OCI-LY1 (cell line): ENCODE results near the gene SDCCAG8.

Experiments used
- H2AFZ ChIP-seq: fragments of 200-600 bp; sonication (generic), shearing (Covaris generic); 2 replicates; pipeline ENCODE4 v1.6.0; 2014; ENCODE audit warnings: antibody characterized with exemption, mild to moderate bottlenecking, low read length
- H3F3A ChIP-seq: fragments of 200-600 bp; sonication (generic), shearing (Covaris generic); 2 replicates; pipeline ENCODE4 v1.6.0; 2014; ENCODE audit warnings: mild to moderate bottlenecking, antibody characterized with exemption, low read length, moderate library complexity; ENCODE audit not compliant: insufficient read depth
- H3K27ac ChIP-seq: fragments of 200-600 bp; sonication (generic); 2 replicates; pipeline ENCODE4 v1.5.1; 2014; ENCODE audit warnings: low read length, mixed run types, mild to moderate bottlenecking, low read depth; ENCODE audit not compliant: poor library complexity, severe bottlenecking
- H3K27me3 ChIP-seq: fragments of 200-600 bp; sonication (generic); 2 replicates; pipeline ENCODE4 v1.6.0; 2014; ENCODE audit warnings: antibody characterized with exemption, mild to moderate bottlenecking, low read length, moderate library complexity; ENCODE audit not compliant: insufficient read depth
- H3K36me3 ChIP-seq: fragments of 200-600 bp; sonication (generic); 2 replicates; pipeline ENCODE4 v1.6.1; 2014; ENCODE audit warnings: mild to moderate bottlenecking, antibody characterized with exemption, low read length, moderate library complexity, mixed read lengths; ENCODE audit not compliant: insufficient read depth
- H3K4me1 ChIP-seq: fragments of 200-600 bp; sonication (generic); 2 replicates; pipeline ENCODE4 v1.5.1; 2014; ENCODE audit warnings: mild to moderate bottlenecking, low read length, moderate library complexity; ENCODE audit not compliant: insufficient read depth, severe bottlenecking
- H3K4me2 ChIP-seq: fragments of 200-600 bp; sonication (generic), shearing (Covaris generic); 2 replicates; pipeline ENCODE4 v1.6.1; 2014; ENCODE audit warnings: low read length
- H3K4me3 ChIP-seq: fragments of 200-600 bp; sonication (generic); 2 replicates; pipeline ENCODE4 v1.5.1; 2014; ENCODE audit warnings: low read length, low read depth, mild to moderate bottlenecking, mixed read lengths; ENCODE audit not compliant: poor library complexity, severe bottlenecking
- H3K79me2 ChIP-seq: fragments of 200-600 bp; shearing (Covaris generic); 2 replicates; pipeline ENCODE4 v1.6.1; 2016; ENCODE audit warnings: mixed run types, low read length, mixed read lengths; ENCODE audit not compliant: insufficient read depth
- H3K9ac ChIP-seq: fragments of 200-600 bp; sonication (generic), shearing (Covaris generic); 2 replicates; pipeline ENCODE4 v1.6.1; 2014; ENCODE audit warnings: mild to moderate bottlenecking, low read length, mixed read lengths
- H3K9me2 ChIP-seq: fragments of 200-600 bp; sonication (generic), shearing (Covaris generic); 2 replicates; pipeline ENCODE4 v1.6.1; 2014; ENCODE audit warnings: low read depth, mild to moderate bottlenecking, low read length, mixed read lengths
- H3K9me3 ChIP-seq: fragments of 200-600 bp; shearing (Covaris generic); 2 replicates; pipeline ENCODE4 v1.6.1; 2014; ENCODE audit warnings: low read length, mixed read lengths
- H4K20me1 ChIP-seq: fragments of 200-600 bp; sonication (generic), shearing (Covaris generic); 2 replicates; pipeline ENCODE4 v1.6.0; 2016; ENCODE audit warnings: mild to moderate bottlenecking, low read length; ENCODE audit not compliant: insufficient read depth
- EZH2 ChIP-seq: fragments of 200-600 bp; sonication (generic), shearing (Covaris generic); IDR thresholded peaks from 2 replicates; pipeline ENCODE4 v1.8.0; 2017; ENCODE audit warnings: borderline replicate concordance, mixed run types, mild to moderate bottlenecking, antibody characterized with exemption, low read length, moderate library complexity, mixed read lengths
- TF ChIP-seq, protein P1 (sequence below): fragments of 200-600 bp; sonication (generic), shearing (Covaris generic); IDR thresholded peaks from 2 replicates; pipeline ENCODE4 v1.5.1; 2017; ENCODE audit warnings: mild to moderate bottlenecking, antibody characterized with exemption, low read length, moderate library complexity, mixed read lengths

The SDCCAG8 gene

DNA sequence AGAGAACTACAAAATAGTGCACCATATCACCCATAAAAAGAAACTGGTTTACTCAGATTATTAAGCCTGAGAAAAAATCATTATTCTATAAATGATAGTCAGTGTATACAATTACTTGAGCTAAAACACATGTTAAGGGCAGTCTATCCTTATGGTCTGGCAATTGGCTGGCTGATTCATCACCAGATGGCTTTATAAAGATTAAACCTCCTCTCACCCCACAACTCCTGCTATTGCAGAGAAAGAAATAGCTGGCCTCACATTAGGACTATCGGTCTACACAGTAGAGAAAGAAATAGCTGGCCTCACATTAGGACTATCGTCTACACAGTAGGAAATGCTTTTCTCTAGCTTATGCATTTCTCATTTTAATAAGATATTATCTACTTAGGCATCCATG lies 21.9 kb upstream of the SDCCAG8 start:
- H3K36me3 ChIP-seq = peaks cover 38% of the 10 kb centered on the region
- H3F3A ChIP-seq = 0 out of 2 replicates have a peak, but pooled peaks cover 3% of the 10 kb centered on the region
- H3K27ac ChIP-seq = no peak overlapping the region
- H3K4me3 ChIP-seq = no peak overlapping the region
- no peaks in the 10 kb centered on the region for H3K9me2 ChIP-seq
- H3K79me2 ChIP-seq = peaks cover 55% of the 10 kb centered on the region
- no peak overlapping the region for H3K4me2 ChIP-seq
- H3K4me1 ChIP-seq = no peaks in the 10 kb centered on the region
- H3K9me3 ChIP-seq = peaks cover 42% of the 10 kb centered on the region
- H4K20me1 ChIP-seq = no peaks in the 10 kb centered on the region
- no peak overlapping the region for H2AFZ ChIP-seq
- H3K27me3 ChIP-seq = no peaks in the 10 kb centered on the region
- H3K9ac ChIP-seq = no peak overlapping the region
- TF ChIP-seq, protein P1, sequence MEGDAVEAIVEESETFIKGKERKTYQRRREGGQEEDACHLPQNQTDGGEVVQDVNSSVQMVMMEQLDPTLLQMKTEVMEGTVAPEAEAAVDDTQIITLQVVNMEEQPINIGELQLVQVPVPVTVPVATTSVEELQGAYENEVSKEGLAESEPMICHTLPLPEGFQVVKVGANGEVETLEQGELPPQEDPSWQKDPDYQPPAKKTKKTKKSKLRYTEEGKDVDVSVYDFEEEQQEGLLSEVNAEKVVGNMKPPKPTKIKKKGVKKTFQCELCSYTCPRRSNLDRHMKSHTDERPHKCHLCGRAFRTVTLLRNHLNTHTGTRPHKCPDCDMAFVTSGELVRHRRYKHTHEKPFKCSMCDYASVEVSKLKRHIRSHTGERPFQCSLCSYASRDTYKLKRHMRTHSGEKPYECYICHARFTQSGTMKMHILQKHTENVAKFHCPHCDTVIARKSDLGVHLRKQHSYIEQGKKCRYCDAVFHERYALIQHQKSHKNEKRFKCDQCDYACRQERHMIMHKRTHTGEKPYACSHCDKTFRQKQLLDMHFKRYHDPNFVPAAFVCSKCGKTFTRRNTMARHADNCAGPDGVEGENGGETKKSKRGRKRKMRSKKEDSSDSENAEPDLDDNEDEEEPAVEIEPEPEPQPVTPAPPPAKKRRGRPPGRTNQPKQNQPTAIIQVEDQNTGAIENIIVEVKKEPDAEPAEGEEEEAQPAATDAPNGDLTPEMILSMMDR = no peak
- no peak for TF ChIP-seq EZH2

DNA sequence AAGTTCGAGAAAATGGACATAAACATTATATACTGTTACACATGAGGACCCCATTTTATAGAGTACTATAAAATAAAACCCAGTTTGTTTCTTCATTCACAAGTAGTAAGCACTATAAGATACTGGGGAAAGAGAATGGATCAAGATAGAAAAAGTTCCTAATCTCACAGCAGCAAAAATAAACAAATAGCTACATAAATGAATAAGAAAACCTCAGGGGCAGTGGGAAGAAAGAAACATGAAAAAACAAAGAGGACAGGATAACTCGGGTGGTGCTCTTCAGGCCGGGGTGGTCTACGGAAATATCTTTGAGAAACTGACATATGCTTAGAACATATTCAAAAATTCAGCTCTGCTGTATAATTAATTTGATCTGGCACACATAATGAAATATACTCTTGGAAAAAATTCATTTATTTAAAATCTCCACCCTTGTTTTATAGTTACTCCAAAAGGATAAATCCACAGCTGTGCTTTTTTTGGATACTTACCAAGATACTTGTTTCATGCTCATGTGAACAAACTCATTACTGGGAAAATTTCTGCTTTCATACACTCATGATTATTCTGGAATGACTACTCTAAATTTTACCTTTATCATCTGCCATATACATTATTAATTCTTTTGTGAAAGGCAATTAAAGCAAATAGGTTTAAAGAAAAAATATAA lies 20.7 kb upstream of the SDCCAG8 start:
- H2AFZ ChIP-seq = no peak overlapping the region
- TF ChIP-seq, protein P1 = no peak
- no peak for TF ChIP-seq EZH2
- 0 out of 2 replicates have a peak, but pooled peaks cover 3% of the 10 kb centered on the region for H3F3A ChIP-seq
- H3K9me2 ChIP-seq = no peaks in the 10 kb centered on the region
- H3K4me2 ChIP-seq = no peak overlapping the region
- peaks cover 35% of the 10 kb centered on the region for H3K36me3 ChIP-seq
- H4K20me1 ChIP-seq = no peaks in the 10 kb centered on the region
- H3K9ac ChIP-seq = no peak overlapping the region
- no peaks in the 10 kb centered on the region for H3K27me3 ChIP-seq
- no peak overlapping the region for H3K4me3 ChIP-seq
- no peak overlapping the region for H3K27ac ChIP-seq
- peaks cover 51% of the 10 kb centered on the region for H3K79me2 ChIP-seq
- peaks cover 30% of the 10 kb centered on the region for H3K9me3 ChIP-seq
- no peaks in the 10 kb centered on the region for H3K4me1 ChIP-seq

DNA sequence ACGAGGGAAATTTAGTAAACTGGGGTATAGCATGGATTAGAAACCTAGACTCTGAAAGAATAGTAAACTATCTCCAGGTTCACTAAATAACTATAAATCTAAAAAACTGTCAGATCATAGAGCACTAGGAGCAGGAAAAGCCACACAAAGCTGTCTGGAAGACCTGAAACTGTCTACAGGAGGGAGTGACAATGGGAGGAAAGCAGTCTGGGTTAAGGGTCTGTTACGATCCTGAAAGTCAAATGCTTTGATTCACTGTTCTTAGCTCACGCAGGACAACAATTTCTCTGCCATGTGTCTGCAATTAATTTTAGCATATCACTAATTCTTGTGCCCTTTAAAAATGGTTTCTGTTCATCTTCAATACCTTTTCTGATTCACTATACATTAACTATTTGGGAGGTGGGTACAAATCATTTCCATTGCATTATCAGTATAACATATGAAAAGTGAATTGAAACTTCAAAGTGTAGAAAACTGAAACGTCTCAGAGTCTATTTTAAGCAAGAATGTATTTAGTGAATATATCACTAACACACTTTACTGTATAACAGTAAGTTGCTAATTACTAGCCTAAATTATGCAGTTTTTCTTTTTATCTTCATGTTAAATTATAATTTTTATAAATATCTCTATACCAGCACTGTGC lies 19.1 kb upstream of the SDCCAG8 start:
- Histone ChIP-seq H4K20me1 (no peaks in the 10 kb centered on the region), H3K36me3 (peaks cover 37% of the 10 kb centered on the region), H3F3A (no peaks in the 10 kb centered on the region), H3K9me3 (peaks cover 20% of the 10 kb centered on the region), H2AFZ (no peak overlapping the region), H3K9me2 (no peaks in the 10 kb centered on the region), H3K4me1 (no peaks in the 10 kb centered on the region), H3K4me3 (no peak overlapping the region), H3K9ac (no peak overlapping the region), H3K79me2 (peaks cover 56% of the 10 kb centered on the region), H3K4me2 (no peak overlapping the region), H3K27ac (no peak overlapping the region), H3K27me3 (no peaks in the 10 kb centered on the region)
- TF ChIP-seq EZH2 = no peak
- TF ChIP-seq, protein P1 = no peak
